K562 (cell line): ENCODE results near the gene CDT1. TPM values are rescaled to one million over a fixed set of nuclear protein-coding genes. Genes with fewer than 3 reads are reported as not detected.
A peak's percentile ranks its signal among the peaks of the same experiment; 100 is the strongest.

Experiments
- ATAC-seq: fragments of 200-7000 bp; cut with Tn5 transposase; 3 replicates; pipeline ENCODE4 v1.9.1; 2020; ENCODE audit warnings: moderate library complexity
- BruUV-seq: library from RNA; stranded (reverse); fragments of 400-500 nt; replicated peaks from 2 replicates; lab custom pipeline; 2021; lab: Mats Ljungman, UMichigan
- CTCF ChIA-PET: fragments of 300-600 bp; formaldehyde crosslinking; extraction: SDS; loops from one replicate; lab custom pipeline; 2021; ENCODE audit warnings: low intra/inter-chr PET ratio; lab: Yijun Ruan, JAX
- POLR2A ChIA-PET: fragments of 300-600, 350-650 bp; sonication (Branson Sonifier 250); formaldehyde crosslinking; extraction: SDS; loops from one replicate; lab custom pipeline; 2021; ENCODE audit warnings: antibody characterized with exemption, inconsistent platforms; lab: Yijun Ruan, JAX
- DNase-seq, 4 experiments: peaks; one replicate each; pipeline versions ENCODE4 v3.0.0 to v3.0.0-alpha.2; 2011 to 2018; ENCODE audit warnings: low spot score in 3 of 4, mixed read lengths in 3 of 4; ENCODE audit errors: extremely low read depth in 1 of 4
- FAIRE-seq: peaks from 2 replicates; lab custom pipeline; 2011; peaks lifted over from hg19 to GRCh38; lab: Jason Lieb, UNC
- H2AFZ ChIP-seq: 2 replicates; pipeline ENCODE4 v1.6.0; 2011; ENCODE audit warnings: low read depth, low read length, control low read depth, inconsistent platforms
- H3K27ac ChIP-seq: fragments of 200-600 bp; 3 replicates; pipeline ENCODE4 v1.8.0; 2011; ENCODE audit warnings: low read depth, mild to moderate bottlenecking, control low read depth, inconsistent platforms, low read length, moderate library complexity, mixed read lengths; ENCODE audit errors: extremely low read depth
- H3K27me3 ChIP-seq, 2 experiments: fragments of 300-600 bp in 1 of 2; 2 replicates in 1 of 2; 3 replicates in 1 of 2; pipeline versions ENCODE4 v1.6.0 to v1.8.0; 2011; ENCODE audit warnings: inconsistent platforms in 2 of 2, low read length in 2 of 2, mild to moderate bottlenecking in 1 of 2, mixed read lengths in 1 of 2, moderate library complexity in 1 of 2; ENCODE audit not compliant: control insufficient read depth in 2 of 2, insufficient read depth in 2 of 2
- H3K36me3 ChIP-seq: fragments of 300-600 bp; 3 replicates; pipeline ENCODE4 v1.8.0; 2011; ENCODE audit warnings: mild to moderate bottlenecking, low read length, inconsistent platforms; ENCODE audit not compliant: control insufficient read depth, insufficient read depth
- H3K4me1 ChIP-seq, 2 experiments: fragments of 200-600 bp in 1 of 2; replicated peaks in 1 of 2; 2 replicates in 1 of 2; 3 replicates in 1 of 2; pipeline versions ENCODE4 v1.5.1 to v1.8.0; 2011; ENCODE audit warnings: inconsistent platforms in 2 of 2, low read length in 2 of 2, mild to moderate bottlenecking in 1 of 2, mixed read lengths in 1 of 2, moderate library complexity in 1 of 2; ENCODE audit not compliant: control insufficient read depth in 2 of 2, insufficient read depth in 2 of 2
- H3K4me2 ChIP-seq: 2 replicates; pipeline ENCODE4 v1.6.1; 2011; ENCODE audit warnings: low read length, control low read depth, inconsistent platforms, mixed read lengths; ENCODE audit not compliant: insufficient read depth
- H3K4me3 ChIP-seq: fragments of 200-600 bp; sonication (generic), shearing (Covaris generic); 2 replicates; pipeline ENCODE4 v1.5.1; 2016; ENCODE audit warnings: control low read depth, inconsistent platforms
- H3K79me2 ChIP-seq: fragments of 200-600 bp; 3 replicates; pipeline ENCODE4 v1.8.0; 2011; ENCODE audit warnings: low read length, inconsistent platforms; ENCODE audit not compliant: control insufficient read depth, insufficient read depth
- H3K9ac ChIP-seq, 2 experiments: 2 replicates each; pipeline versions ENCODE4 v1.6.0 to v1.6.1; 2011; ENCODE audit warnings: low read depth in 2 of 2, low read length in 2 of 2, control low read depth in 1 of 2, inconsistent platforms in 1 of 2, mild to moderate bottlenecking in 1 of 2, mixed read lengths in 1 of 2; ENCODE audit not compliant: insufficient read depth in 1 of 2
- H3K9me1 ChIP-seq: one replicate; pipeline ENCODE4 v1.6.0; 2011; ENCODE audit warnings: inconsistent platforms, mild to moderate bottlenecking, low read length, moderate library complexity; ENCODE audit not compliant: control insufficient read depth, insufficient read depth
- H3K9me3 ChIP-seq: replicated peaks from 2 replicates; pipeline ENCODE4 v1.5.1; 2011; ENCODE audit warnings: low read depth, low read length, inconsistent platforms; ENCODE audit not compliant: control insufficient read depth, insufficient read depth
- H4K20me1 ChIP-seq: replicated peaks from 2 replicates; pipeline ENCODE4 v1.6.1; 2011; ENCODE audit warnings: low read length, inconsistent platforms, mixed read lengths; ENCODE audit not compliant: control insufficient read depth, insufficient read depth
- EGR1 ChIP-seq: fragments of 450-650 bp; conservative IDR thresholded peaks from 2 replicates; pipeline ENCODE4 v1.6.1; 2017; ENCODE audit warnings: mild to moderate bottlenecking
- ESRRA ChIP-seq: fragments of 450-650 bp; IDR thresholded peaks from 2 replicates; pipeline ENCODE4 v1.6.1; 2014; ENCODE audit warnings: low read depth, mild to moderate bottlenecking, moderate library complexity, borderline replicate concordance
- MCM7 ChIP-seq, 2 experiments: fragments of 450-650 bp; IDR thresholded peaks; 2 replicates each; pipeline ENCODE4 v1.6.1; 2016 to 2018
- POLR2G ChIP-seq: fragments of 200-400 bp; formaldehyde crosslinking; IDR thresholded peaks from 2 replicates; pipeline ENCODE4 v1.6.1; 2017; ENCODE audit warnings: low read depth, mild to moderate bottlenecking, antibody characterized with exemption, low read length, moderate library complexity
- RBFOX2 ChIP-seq: fragments of 200-400 bp; formaldehyde crosslinking; IDR thresholded peaks from 2 replicates; pipeline ENCODE4 v1.6.1; 2017; ENCODE audit warnings: low read depth, mild to moderate bottlenecking, low read length, moderate library complexity
- RBM14 ChIP-seq: fragments of 200-400 bp; formaldehyde crosslinking; IDR thresholded peaks from 2 replicates; pipeline ENCODE4 v1.6.1; 2018; ENCODE audit warnings: low read depth, mild to moderate bottlenecking, low read length, moderate library complexity, borderline replicate concordance; ENCODE audit not compliant: insufficient read depth
- ZFX ChIP-seq: sonication (generic); formaldehyde crosslinking; IDR thresholded peaks from 2 replicates; pipeline ENCODE4 v1.8.0; 2022; ENCODE audit warnings: mild to moderate bottlenecking, missing genetic modification reagents, moderate library complexity
- ZNF175 ChIP-seq: fragments of 200-800 bp; sonication (Bioruptor generic); IDR thresholded peaks from 2 replicates; pipeline ENCODE4 v1.6.1; 2016; ENCODE audit warnings: low read depth, mild to moderate bottlenecking, missing genetic modification characterization, missing compliant biosample characterization
- WGBS: fragments of 100-300 bp; shearing (Covaris generic); methylation state at CpG from one replicate; pipeline ENCODE4 v1.1.6; 2016; ENCODE audit warnings: low coverage, mixed read lengths; ENCODE audit not compliant: insufficient coverage; ENCODE audit errors: missing lambda C conversion rate; 5-methylcytosine and 5-hydroxymethylcytosine counted together
- in situ Hi-C: fragments of 300-500 bp; cut with MboI; formaldehyde crosslinking; loops from 4 replicates; pipeline ENCODE4 v1.15.0; 2018; ENCODE audit warnings: inconsistent platforms, mixed read lengths
- intact Hi-C: fragments of 100-400 bp; cut with micrococcal nuclease; formaldehyde crosslinking; loops from 2 replicates; pipeline ENCODE4 v1.14.2; 2022
- polyA plus RNA-seq, 8 experiments: library from polyadenylated mRNA; depleted of rRNA in 4 of 8; stranded (reverse) in 5 of 8; unstranded in 3 of 8; fragments of >200 nt; fragmentation: Nextera tagmentation in 2 of 8; fragmentation: Illumina TruSeq in 1 of 8; extraction: Ambion mirVana in 2 of 8; extraction: Trizol in 1 of 8; gene quantifications; 2 replicates each; pipeline versions ENCODE4 v1.2.1 to v1.2.3, GENCODE V29; 2011 to 2014; ENCODE audit warnings: inconsistent platforms in 1 of 8, missing spikeins in 1 of 8
- total RNA-seq, 7 experiments: library from RNA; depleted of rRNA in 6 of 7; stranded (reverse); fragments of >200 nt in 6 of 7; fragmentation: Illumina TruSeq in 2 of 7; extraction: Trizol in 2 of 7; gene quantifications; 2 replicates each; pipeline versions ENCODE4 v1.2.1 to v1.2.3, GENCODE V29; 2011 to 2021; ENCODE audit warnings: low replicate concordance in 1 of 7
- TF ChIP-seq, protein P1 (sequence below): fragments of 250-450 bp; sonication (Bioruptor Pico); IDR thresholded peaks from 2 replicates; pipeline ENCODE4 v1.9.0; 2021; ENCODE audit warnings: mild to moderate bottlenecking, inconsistent platforms
- TF ChIP-seq, protein P2 (sequence below): fragments of 250-450 bp; sonication (Bioruptor Pico); IDR thresholded peaks from 2 replicates; pipeline ENCODE4 v1.8.0; 2022; ENCODE audit warnings: inconsistent platforms

The CDT1 gene
- total and polyA plus RNA-seq, 9 of the 15 experiments (the other 6 are each of a cell fraction or from before 2014, with no cell fraction given), result 0.92 to 178 (median 14.2) TPM

DNA sequence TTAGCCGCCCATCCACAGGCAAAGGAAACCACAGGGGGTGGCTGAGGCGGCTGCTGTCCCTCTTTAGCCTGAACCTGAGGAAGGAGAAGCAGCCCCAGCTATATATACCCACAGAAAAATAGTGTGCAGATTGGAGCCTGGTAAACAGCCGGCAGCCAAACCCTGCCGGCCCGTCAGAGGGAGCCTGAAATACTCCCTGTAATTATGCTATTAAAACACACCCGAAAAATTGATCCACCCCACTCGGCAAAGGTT is 25.4 kb upstream of the CDT1 start:
- H3K27me3 ChIP-seq, result no peaks in the 10 kb centered on the region
- no peak overlapping the region for H3K4me2 ChIP-seq
- ChIA-PET CTCF (no interaction called here), POLR2A (interaction anchor here (0.6 to 1.2 kb wide), 6 partner anchors 9 to 63 kb away, joined by 3 to 4 read pairs (median 3); no protein-coding TSS in a partner anchor)
- H3K9ac ChIP-seq, result peak overlapping the region in 1 of 2 experiments; percentile 99; a peak in 2 of 4 replicates
- no peak overlapping the region for H3K4me3 ChIP-seq
- peak; percentile 30; the same call in 1 of the 2 replicates for TF ChIP-seq ZFX
- TF ChIP-seq ESRRA, result no peak
- FAIRE-seq, result no peak
- H3K9me3 ChIP-seq, result no peaks in the 10 kb centered on the region
- H3K79me2 ChIP-seq, result peaks cover 100% of the 10 kb centered on the region
- ATAC-seq, result no peak
- no TSS peak for BruUV-seq
- no peak for DNase-seq
- H3K36me3 ChIP-seq, result peaks cover 69% of the 10 kb centered on the region
- peaks cover 20% of the 10 kb centered on the region for H4K20me1 ChIP-seq
- intact Hi-C loops, result no loop called here
- peaks cover 61 to 99% of the 10 kb centered on the region in 2 experiments for H3K4me1 ChIP-seq
- WGBS, result 95% methylated on average over 7 of the region's 7 CpGs
- H3K9me1 ChIP-seq, result peaks cover 5% of the 10 kb centered on the region
- H3K27ac ChIP-seq, result peak overlapping the region; percentile 38; the same call in 1 of the 3 replicates
- no peak overlapping the region for H2AFZ ChIP-seq
- in situ Hi-C loops, result no loop called here

- H3K36me3 ChIP-seq, result peaks cover 69% of the 10 kb centered on the region
- no peak for ATAC-seq
- peaks cover 100% of the 10 kb centered on the region for H3K79me2 ChIP-seq
- H3K9me3 ChIP-seq, result no peaks in the 10 kb centered on the region
- H3K4me3 ChIP-seq, result no peak overlapping the region
- H3K4me2 ChIP-seq, result 0 out of 2 replicates have a peak overlapping the region, but pooled peaks have one; percentile 78
- peaks cover 24% of the 10 kb centered on the region for H4K20me1 ChIP-seq
- BruUV-seq, result no TSS peak
- H3K9ac ChIP-seq, result peak overlapping the region in 1 of 2 experiments; percentile 99; a peak in 3 of 4 replicates
- no peak for FAIRE-seq
- DNase-seq, result no peak
- H3K9me1 ChIP-seq, result peaks cover 5% of the 10 kb centered on the region
- peaks cover 57 to 98% of the 10 kb centered on the region in 2 experiments for H3K4me1 ChIP-seq
- WGBS, result 88% methylated on average over 30 of the region's 30 CpGs
- H2AFZ ChIP-seq, result no peak overlapping the region
- peak overlapping the region; percentile 38; the same call in 2 of the 3 replicates for H3K27ac ChIP-seq
- in situ Hi-C loops, result no loop called here
- CTCF ChIA-PET, result interaction anchor here (0.6 kb wide), 1 partner anchor 205 kb away, joined by 7 read pairs; no protein-coding TSS in a partner anchor
- intact Hi-C loops, result no loop called here
- H3K27me3 ChIP-seq, result no peaks in the 10 kb centered on the region
- POLR2A ChIA-PET, result interaction anchor here (0.5 to 7.0 kb wide), 10 partner anchors 9 to 971 kb away, joined by 3 to 47 read pairs (median 3); partner anchors contain the start of gene APRT
- TF ChIP-seq, protein P1, sequence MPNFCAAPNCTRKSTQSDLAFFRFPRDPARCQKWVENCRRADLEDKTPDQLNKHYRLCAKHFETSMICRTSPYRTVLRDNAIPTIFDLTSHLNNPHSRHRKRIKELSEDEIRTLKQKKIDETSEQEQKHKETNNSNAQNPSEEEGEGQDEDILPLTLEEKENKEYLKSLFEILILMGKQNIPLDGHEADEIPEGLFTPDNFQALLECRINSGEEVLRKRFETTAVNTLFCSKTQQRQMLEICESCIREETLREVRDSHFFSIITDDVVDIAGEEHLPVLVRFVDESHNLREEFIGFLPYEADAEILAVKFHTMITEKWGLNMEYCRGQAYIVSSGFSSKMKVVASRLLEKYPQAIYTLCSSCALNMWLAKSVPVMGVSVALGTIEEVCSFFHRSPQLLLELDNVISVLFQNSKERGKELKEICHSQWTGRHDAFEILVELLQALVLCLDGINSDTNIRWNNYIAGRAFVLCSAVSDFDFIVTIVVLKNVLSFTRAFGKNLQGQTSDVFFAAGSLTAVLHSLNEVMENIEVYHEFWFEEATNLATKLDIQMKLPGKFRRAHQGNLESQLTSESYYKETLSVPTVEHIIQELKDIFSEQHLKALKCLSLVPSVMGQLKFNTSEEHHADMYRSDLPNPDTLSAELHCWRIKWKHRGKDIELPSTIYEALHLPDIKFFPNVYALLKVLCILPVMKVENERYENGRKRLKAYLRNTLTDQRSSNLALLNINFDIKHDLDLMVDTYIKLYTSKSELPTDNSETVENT (CRISPR knock-in tag), result 0 out of 2 replicates have a peak, but pooled peaks have one; percentile 27
- TF ChIP-seq RBFOX2 (peak; percentile 67), ZNF175 (CRISPR knock-in tag) (no peak), MCM7 (IDR thresholded peaks at IDR 0.05) (no peak), EGR1 (peak; percentile 23; the same call in 1 of the 2 replicates), RBM14 (no peak), POLR2G (peak; percentile 57)
- TF ChIP-seq, protein P2, sequence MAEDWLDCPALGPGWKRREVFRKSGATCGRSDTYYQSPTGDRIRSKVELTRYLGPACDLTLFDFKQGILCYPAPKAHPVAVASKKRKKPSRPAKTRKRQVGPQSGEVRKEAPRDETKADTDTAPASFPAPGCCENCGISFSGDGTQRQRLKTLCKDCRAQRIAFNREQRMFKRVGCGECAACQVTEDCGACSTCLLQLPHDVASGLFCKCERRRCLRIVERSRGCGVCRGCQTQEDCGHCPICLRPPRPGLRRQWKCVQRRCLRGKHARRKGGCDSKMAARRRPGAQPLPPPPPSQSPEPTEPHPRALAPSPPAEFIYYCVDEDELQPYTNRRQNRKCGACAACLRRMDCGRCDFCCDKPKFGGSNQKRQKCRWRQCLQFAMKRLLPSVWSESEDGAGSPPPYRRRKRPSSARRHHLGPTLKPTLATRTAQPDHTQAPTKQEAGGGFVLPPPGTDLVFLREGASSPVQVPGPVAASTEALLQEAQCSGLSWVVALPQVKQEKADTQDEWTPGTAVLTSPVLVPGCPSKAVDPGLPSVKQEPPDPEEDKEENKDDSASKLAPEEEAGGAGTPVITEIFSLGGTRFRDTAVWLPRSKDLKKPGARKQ (CRISPR knock-in tag), result 0 out of 2 replicates have a peak, but pooled peaks have one; percentile 49
Observed at GRCh38 chr16:88778541-88779065, 25.0 kb upstream of the CDT1 start.
